H1 (cell line): ENCODE measurements around the gene FAM177B. TPM values are rescaled to one million over a fixed set of nuclear protein-coding genes. Genes with fewer than 3 reads are reported as not detected.

Experiments used
- CTCF ChIA-PET: fragments of 300-600 bp; sonication (Branson Sonifier 250); formaldehyde crosslinking; loops from one replicate; lab custom pipeline; 2021; ENCODE audit not compliant: partially characterized antibody; lab: Charles Lee
- POLR2A ChIA-PET: fragments of 300-600 bp; sonication (Branson Sonifier 250); formaldehyde crosslinking; loops from one replicate; lab custom pipeline; 2021; ENCODE audit warnings: inconsistent platforms; ENCODE audit not compliant: partially characterized antibody; lab: Charles Lee
- DNase-seq, 2 experiments: peaks; one replicate each; pipeline versions ENCODE4 v3.0.0 to v3.0.0-alpha.2; 2010 to 2022; ENCODE audit warnings: low spot score in 2 of 2, low read depth in 1 of 2, mixed read lengths in 1 of 2
- FAIRE-seq: peaks from 2 replicates; lab custom pipeline; 2011; peaks lifted over from hg19 to GRCh38; lab: Jason Lieb, UNC
- H2AFZ ChIP-seq: 2 replicates; pipeline ENCODE4 v1.8.1; 2012; ENCODE audit warnings: low read length, inconsistent platforms
- H2AK5ac ChIP-seq: 2 replicates; pipeline ENCODE4 v1.6.1; 2013; ENCODE audit warnings: low read depth, low read length
- H2BK120ac ChIP-seq: replicated peaks from 2 replicates; pipeline ENCODE3; 2013; ENCODE audit warnings: low read depth, low read length, inconsistent platforms
- H2BK12ac ChIP-seq: 2 replicates; pipeline ENCODE4 v1.6.1; 2013; ENCODE audit warnings: low read depth, low read length
- H2BK15ac ChIP-seq: 2 replicates; pipeline ENCODE4 v1.6.1; 2013; ENCODE audit warnings: low read length
- H2BK20ac ChIP-seq: 2 replicates; pipeline ENCODE4 v1.6.1; 2013; ENCODE audit warnings: low read length
- H2BK5ac ChIP-seq: 2 replicates; pipeline ENCODE4 v1.6.1; 2013; ENCODE audit warnings: low read depth, low read length
- H3K14ac ChIP-seq: 2 replicates; pipeline ENCODE4 v1.6.1; 2013; ENCODE audit warnings: inconsistent platforms; ENCODE audit not compliant: insufficient read length
- H3K18ac ChIP-seq: 2 replicates; pipeline ENCODE4 v1.6.1; 2013; ENCODE audit warnings: low read length; ENCODE audit errors: extremely low read depth
- H3K23ac ChIP-seq: 2 replicates; pipeline ENCODE4 v1.6.1; 2013; ENCODE audit warnings: inconsistent platforms; ENCODE audit not compliant: insufficient read length
- H3K23me2 ChIP-seq: 2 replicates; pipeline ENCODE4 v1.6.1; 2013; ENCODE audit warnings: low read depth, low read length
- H3K27ac ChIP-seq: 2 replicates; pipeline ENCODE4 v1.6.1; 2011; ENCODE audit warnings: low read depth, low read length, inconsistent platforms
- H3K27me3 ChIP-seq, 4 experiments: replicated peaks in 1 of 4; 1 replicate in 1 of 4; 2 replicates in 3 of 4; pipeline versions ENCODE4 v1.6.1 to v1.8.1; 2011 to 2013; ENCODE audit warnings: low read length in 3 of 4, mild to moderate bottlenecking in 3 of 4, inconsistent platforms in 2 of 4, mixed read lengths in 2 of 4, moderate library complexity in 1 of 4; ENCODE audit not compliant: control insufficient read depth in 3 of 4, insufficient read depth in 3 of 4; ENCODE audit errors: extremely low read depth in 1 of 4
- H3K36me3 ChIP-seq, 4 experiments: 2 replicates each; pipeline versions ENCODE4 v1.6.1 to v1.8.1; 2011 to 2013; ENCODE audit warnings: mild to moderate bottlenecking in 4 of 4, low read length in 3 of 4, moderate library complexity in 2 of 4, control low read depth in 1 of 4, inconsistent platforms in 1 of 4; ENCODE audit not compliant: insufficient read depth in 4 of 4, control insufficient read depth in 2 of 4
- H3K4ac ChIP-seq: replicated peaks from 2 replicates; pipeline ENCODE3; 2013; ENCODE audit warnings: low read length, low read depth, mixed read lengths, inconsistent platforms; ENCODE audit not compliant: insufficient read length
- H3K4me1 ChIP-seq, 4 experiments: replicated peaks in 1 of 4; 1 replicate in 1 of 4; 2 replicates in 3 of 4; pipeline versions ENCODE4 v1.6.1 to v1.8.1; 2011 to 2013; ENCODE audit warnings: low read length in 3 of 4, inconsistent platforms in 2 of 4, mixed read lengths in 1 of 4; ENCODE audit not compliant: insufficient read depth in 4 of 4, control insufficient read depth in 3 of 4
- H3K4me2 ChIP-seq, 2 experiments: 2 replicates each; pipeline versions ENCODE4 v1.6.1 to v1.8.1; 2011 to 2013; ENCODE audit warnings: low read depth in 2 of 2, low read length in 2 of 2, control low read depth in 1 of 2, inconsistent platforms in 1 of 2, mild to moderate bottlenecking in 1 of 2; ENCODE audit not compliant: insufficient read depth in 1 of 2
- H3K4me3 ChIP-seq, 4 experiments: fragments of 200-600, 300-600 bp in 1 of 4; sonication (generic), shearing (Covaris generic), sonication (Bioruptor Twin) in 1 of 4; 2 replicates each; pipeline versions ENCODE4 v1.5.1 to v1.8.1; 2011 to 2016; ENCODE audit warnings: low read length in 4 of 4, low read depth in 3 of 4, control low read depth in 2 of 4, inconsistent platforms in 2 of 4, mild to moderate bottlenecking in 2 of 4, mixed read lengths in 1 of 4, moderate library complexity in 1 of 4; ENCODE audit not compliant: insufficient read depth in 2 of 4; ENCODE audit errors: extremely low read depth in 1 of 4
- H3K56ac ChIP-seq: replicated peaks from 2 replicates; pipeline ENCODE3; 2013; ENCODE audit warnings: low read depth, mild to moderate bottlenecking, mixed read lengths, low read length, inconsistent platforms; ENCODE audit not compliant: insufficient read length
- H3K79me1 ChIP-seq: 2 replicates; pipeline ENCODE4 v1.6.1; 2013; ENCODE audit warnings: low read depth, low read length, control low read depth
- H3K79me2 ChIP-seq, 2 experiments: 2 replicates each; pipeline versions ENCODE4 v1.6.1 to v1.8.1; 2012 to 2013; ENCODE audit warnings: low read length in 2 of 2, mild to moderate bottlenecking in 2 of 2, inconsistent platforms in 1 of 2; ENCODE audit not compliant: insufficient read depth in 2 of 2, control insufficient read depth in 1 of 2
- H3K9ac ChIP-seq, 4 experiments: replicated peaks in 1 of 4; 1 replicate in 1 of 4; 2 replicates in 3 of 4; pipeline versions ENCODE4 v1.6.1 to v1.8.1; 2011 to 2013; ENCODE audit warnings: low read depth in 3 of 4, low read length in 3 of 4, control low read depth in 2 of 4, mild to moderate bottlenecking in 2 of 4, moderate library complexity in 2 of 4, inconsistent platforms in 1 of 4; ENCODE audit errors: extremely low read depth in 1 of 4
- H3K9me3 ChIP-seq, 2 experiments: 2 replicates each; pipeline versions ENCODE4 v1.6.1 to v1.8.1; 2012 to 2013; ENCODE audit warnings: mild to moderate bottlenecking in 2 of 2, moderate library complexity in 2 of 2, control low read depth in 1 of 2, inconsistent platforms in 1 of 2, low read depth in 1 of 2, low read length in 1 of 2, mixed read lengths in 1 of 2; ENCODE audit not compliant: insufficient read depth in 2 of 2
- H4K20me1 ChIP-seq, 2 experiments: replicated peaks in 1 of 2; 2 replicates each; pipeline versions ENCODE3 to v1.8.1; 2011 to 2013; ENCODE audit warnings: inconsistent platforms in 2 of 2, low read length in 2 of 2, mild to moderate bottlenecking in 1 of 2; ENCODE audit not compliant: insufficient read depth in 2 of 2, control insufficient read depth in 1 of 2
- H4K5ac ChIP-seq: 2 replicates; pipeline ENCODE4 v1.6.1; 2013; ENCODE audit warnings: low read length, low read depth, mixed read lengths, inconsistent platforms; ENCODE audit not compliant: insufficient read length
- H4K8ac ChIP-seq: 2 replicates; pipeline ENCODE4 v1.8.0; 2013; ENCODE audit warnings: mild to moderate bottlenecking, moderate library complexity, low read length, inconsistent platforms; ENCODE audit not compliant: insufficient read depth; ENCODE audit errors: extremely low read depth
- H4K91ac ChIP-seq: replicated peaks from 2 replicates; pipeline ENCODE3; 2013; ENCODE audit warnings: low read length, mixed read lengths, inconsistent platforms; ENCODE audit not compliant: insufficient read length
- ASH2L ChIP-seq: fragments of 200-600, 300-600 bp; sonication (generic); IDR thresholded peaks from one replicate; pipeline ENCODE4 v1.7.1; 2017; ENCODE audit warnings: low read length
- BRCA1 ChIP-seq: IDR thresholded peaks from 2 replicates; pipeline ENCODE4 v1.6.1; 2012; ENCODE audit warnings: low read depth, low read length, improper control_type of control experiment
- CHD1 ChIP-seq: IDR thresholded peaks from 2 replicates; pipeline ENCODE4 v1.6.1; 2012; ENCODE audit warnings: low read depth, low read length, improper control_type of control experiment
- EP300 ChIP-seq, 2 experiments: IDR thresholded peaks; 1 replicate in 1 of 2; 2 replicates in 1 of 2; pipeline ENCODE4 v1.6.1; 2011 to 2012; ENCODE audit warnings: low read depth in 2 of 2, low read length in 2 of 2, mild to moderate bottlenecking in 2 of 2, borderline replicate concordance in 1 of 2, inconsistent platforms in 1 of 2, moderate library complexity in 1 of 2
- EZH2 ChIP-seq: fragments of 200-600 bp; sonication (generic); IDR thresholded peaks from 2 replicates; pipeline ENCODE4 v1.7.1; 2012; ENCODE audit warnings: low read depth, mild to moderate bottlenecking, moderate library complexity, low read length, inconsistent platforms; ENCODE audit not compliant: severe bottlenecking
- GABPA ChIP-seq: IDR thresholded peaks from 2 replicates; pipeline ENCODE4 v1.6.1; 2011; ENCODE audit warnings: mild to moderate bottlenecking, low read length, moderate library complexity, borderline replicate concordance; ENCODE audit not compliant: insufficient read depth
- MAX ChIP-seq: IDR thresholded peaks from 2 replicates; pipeline ENCODE4 v1.6.1; 2012; ENCODE audit warnings: inconsistent platforms
- NANOG ChIP-seq: IDR thresholded peaks from 2 replicates; pipeline ENCODE4 v1.6.1; 2011; ENCODE audit warnings: low read length, low read depth, mild to moderate bottlenecking, inconsistent platforms; ENCODE audit not compliant: insufficient read depth, poor library complexity, severe bottlenecking
- TEAD4 ChIP-seq: IDR thresholded peaks from 2 replicates; pipeline ENCODE4 v1.6.1; 2012; ENCODE audit warnings: low read depth, low read length, inconsistent platforms, mixed read lengths
- ZNF274 ChIP-seq: IDR thresholded peaks from 2 replicates; pipeline ENCODE4 v1.7.0; 2012; ENCODE audit warnings: low read length, borderline replicate concordance; ENCODE audit errors: extremely low read depth
- WGBS, 2 experiments: shearing (Covaris generic) in 1 of 2; methylation state at CpG; one replicate each; pipeline versions ENCODE4 v1.1.6 to v1.1.7; 2013 to 2015; ENCODE audit warnings: low lambda C conversion rate in 2 of 2, mixed read lengths in 2 of 2, inconsistent platforms in 1 of 2, low coverage in 1 of 2, missing lambda C conversion rate in 1 of 2; ENCODE audit not compliant: insufficient replicate concordance in 2 of 2, insufficient coverage in 1 of 2, insufficient read length in 1 of 2; ENCODE audit errors: extremely low coverage in 1 of 2, missing lambda C conversion rate in 1 of 2; 5-methylcytosine and 5-hydroxymethylcytosine counted together
- polyA plus RNA-seq, 7 experiments: library from polyadenylated mRNA; depleted of rRNA in 3 of 7; stranded (reverse) in 5 of 7; unstranded in 2 of 7; fragments of >200 nt in 5 of 7; fragments of 200-250 nt in 2 of 7; gene quantifications; 1 replicate in 5 of 7; 2 replicates in 1 of 7; 4 replicates in 1 of 7; pipeline versions ENCODE4 v1.2.1 to v1.2.3, GENCODE V29; 2011 to 2013; ENCODE audit warnings: missing spikeins in 2 of 7, mixed read lengths in 2 of 7
- total RNA-seq: library from RNA; stranded (reverse); fragmentation: NEBNext Ultra II Directional; extraction: Animal tissue kit (Norgen Biotek cat#: 25700); gene quantifications from 2 replicates; pipeline ENCODE4 v1.2.1, GENCODE V29; 2021
- TF ChIP-seq, protein P1 (sequence below), 3 experiments: IDR thresholded peaks; 1 replicate in 2 of 3; 2 replicates in 1 of 3; pipeline versions ENCODE4 v1.5.1 to v1.6.1; 2011; ENCODE audit warnings: low read length in 3 of 3, mild to moderate bottlenecking in 3 of 3, inconsistent platforms in 2 of 3, low read depth in 1 of 3, moderate library complexity in 1 of 3; ENCODE audit not compliant: insufficient read depth in 1 of 3; ENCODE audit errors: control extremely low read depth in 1 of 3

The FAM177B gene
- total and polyA plus RNA-seq, 2 of the 8 experiments (the other 6 are each of a cell fraction or from before 2014, with no cell fraction given) = 0.06 TPM; not detected in 1

DNA sequence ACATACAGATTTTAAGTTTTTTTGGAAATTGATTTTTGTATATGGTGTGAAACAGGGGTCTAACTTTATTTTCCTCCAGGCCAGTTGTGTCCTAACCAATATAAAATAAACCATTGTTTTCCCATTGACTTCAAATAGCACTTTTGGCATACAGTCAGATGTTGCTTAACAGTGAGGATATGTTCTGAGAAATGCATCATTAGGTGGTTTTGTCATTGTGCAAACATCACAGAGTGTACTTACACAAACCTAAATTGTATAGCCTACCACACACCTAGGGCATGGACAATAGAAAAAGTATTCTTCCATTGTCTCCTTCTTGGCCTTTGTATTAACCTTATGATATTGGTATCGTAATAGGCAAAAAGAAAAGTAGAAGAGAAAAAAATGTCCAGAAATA, 40.5 kb downstream of the FAM177B start:
- Histone ChIP-seq H3K4me3 (no peak overlapping the region), H3K4me2 (no peak overlapping the region), H3K79me2 (no peaks in the 10 kb centered on the region), H3K4ac (no peak overlapping the region), H3K27ac (no peak overlapping the region), H2BK120ac (no peak overlapping the region), H3K79me1 (no peaks in the 10 kb centered on the region), H3K27me3 (no peaks in the 10 kb centered on the region), H2AK5ac (no peak overlapping the region), H2BK12ac (no peak overlapping the region), H3K14ac (no peak overlapping the region), H3K23me2 (no peaks in the 10 kb centered on the region), H3K9ac (no peak overlapping the region), H2BK5ac (no peak overlapping the region), H3K4me1 (no peaks in the 10 kb centered on the region), H3K23ac (no peak overlapping the region), H2BK15ac (no peak overlapping the region), H2AFZ (no peak overlapping the region), H4K20me1 (no peaks in the 10 kb centered on the region), H2BK20ac (no peak overlapping the region), H3K9me3 (no peaks in the 10 kb centered on the region), H4K5ac (no peak overlapping the region), H3K36me3 (no peaks in the 10 kb centered on the region), H4K8ac (no peak overlapping the region), H3K56ac (no peak overlapping the region), H4K91ac (no peak overlapping the region), H3K18ac (no peak overlapping the region)
- POLR2A ChIA-PET = no interaction called here
- CTCF ChIA-PET = interaction anchor here (0.6 to 1.1 kb wide), 2 partner anchors 16 to 1388 kb away, joined by 3 to 4 read pairs; no protein-coding TSS in a partner anchor
- FAIRE-seq (no peak), DNase-seq (no peak)
- WGBS, 2 experiments = 100% methylated on average over 1 of the region's 1 CpG; no CpG with 5 or more reads in 1 of the 2 experiments
- no peak for TF ChIP-seq TEAD4
- TF ChIP-seq BRCA1 = no peak
- TF ChIP-seq EZH2 = no peak
- TF ChIP-seq ZNF274 = no peak
- TF ChIP-seq EP300 (IDR thresholded peaks at IDR 0.05; ENCODE audit: borderline replicate concordance in 1 of 2, low read depth in 2 of 2, low read length in 2 of 2) = no peak
- no peak for TF ChIP-seq CHD1
- no peak for TF ChIP-seq GABPA
- TF ChIP-seq ASH2L = no peak
- TF ChIP-seq NANOG = no peak
- TF ChIP-seq MAX = no peak
- TF ChIP-seq, protein P1, sequence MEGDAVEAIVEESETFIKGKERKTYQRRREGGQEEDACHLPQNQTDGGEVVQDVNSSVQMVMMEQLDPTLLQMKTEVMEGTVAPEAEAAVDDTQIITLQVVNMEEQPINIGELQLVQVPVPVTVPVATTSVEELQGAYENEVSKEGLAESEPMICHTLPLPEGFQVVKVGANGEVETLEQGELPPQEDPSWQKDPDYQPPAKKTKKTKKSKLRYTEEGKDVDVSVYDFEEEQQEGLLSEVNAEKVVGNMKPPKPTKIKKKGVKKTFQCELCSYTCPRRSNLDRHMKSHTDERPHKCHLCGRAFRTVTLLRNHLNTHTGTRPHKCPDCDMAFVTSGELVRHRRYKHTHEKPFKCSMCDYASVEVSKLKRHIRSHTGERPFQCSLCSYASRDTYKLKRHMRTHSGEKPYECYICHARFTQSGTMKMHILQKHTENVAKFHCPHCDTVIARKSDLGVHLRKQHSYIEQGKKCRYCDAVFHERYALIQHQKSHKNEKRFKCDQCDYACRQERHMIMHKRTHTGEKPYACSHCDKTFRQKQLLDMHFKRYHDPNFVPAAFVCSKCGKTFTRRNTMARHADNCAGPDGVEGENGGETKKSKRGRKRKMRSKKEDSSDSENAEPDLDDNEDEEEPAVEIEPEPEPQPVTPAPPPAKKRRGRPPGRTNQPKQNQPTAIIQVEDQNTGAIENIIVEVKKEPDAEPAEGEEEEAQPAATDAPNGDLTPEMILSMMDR (IDR thresholded peaks at IDR 0.05; ENCODE audit: control extremely low read depth in 1 of 3, insufficient read depth in 1 of 3, low read depth in 1 of 3, low read length in 3 of 3) = no peak
